GM12878 (cell line): ENCODE data around the gene ABI2. TPM values are rescaled to one million over a fixed set of nuclear protein-coding genes. Genes with fewer than 3 reads are reported as not detected.

Experiments
- ATAC-seq: fragments of 200-7000 bp; cut with Tn5 transposase; 3 replicates; pipeline ENCODE4 v1.9.1; 2020; ENCODE audit warnings: mild to moderate bottlenecking, moderate library complexity
- BruUV-seq: library from RNA; stranded (reverse); fragments of 400-500 nt; replicated peaks from 2 replicates; lab custom pipeline; 2021; lab: Mats Ljungman, UMichigan
- CTCF ChIA-PET: fragments of 300-600 bp; sonication (Branson Sonifier 250); formaldehyde crosslinking; extraction: SDS; loops from one replicate; lab custom pipeline; 2021; ENCODE audit warnings: inconsistent platforms; lab: Yijun Ruan, JAX
- POLR2A ChIA-PET: fragments of 350-600 bp; formaldehyde crosslinking; extraction: SDS; loops from one replicate; lab custom pipeline; 2021; ENCODE audit warnings: inconsistent platforms; lab: Charles Lee
- RAD21 ChIA-PET: fragments of 300-600 bp; sonication (Branson Sonifier 250); formaldehyde crosslinking; loops from one replicate; lab custom pipeline; 2023; ENCODE audit warnings: antibody characterized with exemption; ENCODE audit not compliant: unreplicated experiment; lab: Charles Lee
- SMC1A ChIA-PET: fragments of 300-600 bp; sonication (Branson Sonifier 250); formaldehyde crosslinking; loops from one replicate; lab custom pipeline; 2023; ENCODE audit not compliant: unreplicated experiment, uncharacterized antibody; lab: Charles Lee
- DNase-seq: peaks from one replicate; pipeline ENCODE4 v3.0.0-alpha.2; 2011; ENCODE audit warnings: low read depth, low spot score
- FAIRE-seq: peaks from 3 replicates; lab custom pipeline; 2011; peaks lifted over from hg19 to GRCh38; lab: Jason Lieb, UNC
- H2AFZ ChIP-seq: 2 replicates; pipeline ENCODE4 v1.6.0; 2011; ENCODE audit warnings: low read depth, low read length, control low read depth; ENCODE audit not compliant: control insufficient read depth
- H3K27ac ChIP-seq: 2 replicates; pipeline ENCODE4 v1.5.1; 2011; ENCODE audit warnings: control low read depth; ENCODE audit not compliant: control insufficient read depth, insufficient read depth
- H3K27me3 ChIP-seq, 2 experiments: replicated peaks in 1 of 2; 2 replicates each; pipeline versions ENCODE4 v1.6.0 to v1.6.1; 2011; ENCODE audit warnings: low read length in 1 of 2; ENCODE audit not compliant: control insufficient read depth in 2 of 2, insufficient read depth in 2 of 2
- H3K36me3 ChIP-seq, 2 experiments: 2 replicates each; pipeline ENCODE4 v1.5.1; 2011; ENCODE audit warnings: low read length in 1 of 2; ENCODE audit not compliant: control insufficient read depth in 2 of 2, insufficient read depth in 2 of 2
- H3K4me1 ChIP-seq: 2 replicates; pipeline ENCODE4 v1.6.1; 2011; ENCODE audit warnings: mild to moderate bottlenecking, low read length, moderate library complexity, mixed read lengths; ENCODE audit not compliant: control insufficient read depth, insufficient read depth
- H3K4me2 ChIP-seq: 2 replicates; pipeline ENCODE4 v1.6.0; 2011; ENCODE audit warnings: control low read depth; ENCODE audit not compliant: control insufficient read depth, insufficient read depth
- H3K4me3 ChIP-seq: fragments of 200-600 bp; sonication (generic); 2 replicates; pipeline ENCODE4 v1.5.1; 2016
- H3K79me2 ChIP-seq: 2 replicates; pipeline ENCODE4 v1.6.0; 2011; ENCODE audit warnings: low read length; ENCODE audit not compliant: control insufficient read depth, insufficient read depth
- H3K9ac ChIP-seq: 2 replicates; pipeline ENCODE4 v1.8.0; 2011; ENCODE audit warnings: low read length, control low read depth, mixed read lengths; ENCODE audit not compliant: control insufficient read depth, insufficient read depth
- H3K9me3 ChIP-seq: replicated peaks from 3 replicates; pipeline ENCODE4 v1.5.1; 2011; ENCODE audit warnings: mild to moderate bottlenecking, low read length; ENCODE audit not compliant: control insufficient read depth, insufficient read depth
- H4K20me1 ChIP-seq: 2 replicates; pipeline ENCODE4 v1.6.0; 2011; ENCODE audit not compliant: control insufficient read depth, insufficient read depth
- CREB1 ChIP-seq: IDR thresholded peaks from 2 replicates; pipeline ENCODE4 v1.6.1; 2012; ENCODE audit warnings: low read depth, mild to moderate bottlenecking, inconsistent platforms
- FOXM1 ChIP-seq: IDR thresholded peaks from 2 replicates; pipeline ENCODE4 v1.6.1; 2012; ENCODE audit warnings: low read depth, mild to moderate bottlenecking, inconsistent platforms, low read length, moderate library complexity
- LARP7 ChIP-seq: fragments of 450-650 bp; IDR thresholded peaks from 2 replicates; pipeline ENCODE4 v1.6.1; 2017; ENCODE audit warnings: mild to moderate bottlenecking
- NFXL1 ChIP-seq: fragments of 450-650 bp; IDR thresholded peaks from 2 replicates; pipeline ENCODE4 v1.6.1; 2017; ENCODE audit warnings: antibody characterized with exemption, mild to moderate bottlenecking, borderline replicate concordance
- NR2C1 ChIP-seq: fragments of 450-650 bp; IDR thresholded peaks from 2 replicates; pipeline ENCODE4 v1.6.1; 2017; ENCODE audit warnings: antibody characterized with exemption, mild to moderate bottlenecking, moderate library complexity
- NR2C2 ChIP-seq: IDR thresholded peaks from 2 replicates; pipeline ENCODE4 v1.6.1; 2011; ENCODE audit warnings: borderline replicate concordance, low read depth; ENCODE audit not compliant: control insufficient read depth, insufficient read length
- RBBP5 ChIP-seq: fragments of 200-600 bp; sonication (generic); conservative IDR thresholded peaks from 2 replicates; pipeline ENCODE4 v1.6.1; 2016
- SMAD5 ChIP-seq: IDR thresholded peaks from 2 replicates; pipeline ENCODE4 v1.6.1; 2016; ENCODE audit warnings: antibody characterized with exemption, low read depth
- SMC3 ChIP-seq: IDR thresholded peaks from 2 replicates; pipeline ENCODE4 v1.6.1; 2011; ENCODE audit warnings: low read length, improper control_type of control experiment, borderline replicate concordance
- TAF1 ChIP-seq: IDR thresholded peaks from 2 replicates; pipeline ENCODE4 v1.6.1; 2011; ENCODE audit warnings: mild to moderate bottlenecking, low read depth, low read length, borderline replicate concordance
- TBL1XR1 ChIP-seq: IDR thresholded peaks from 2 replicates; pipeline ENCODE4 v1.6.1; 2012; ENCODE audit warnings: low read depth, low read length, improper control_type of control experiment
- WRNIP1 ChIP-seq: IDR thresholded peaks from 2 replicates; pipeline ENCODE4 v1.6.1; 2011; ENCODE audit warnings: low read depth, low read length, improper control_type of control experiment, borderline replicate concordance
- WGBS: methylation state at CpG from one replicate; pipeline ENCODE4 v1.1.6; 2016; ENCODE audit warnings: low lambda C conversion rate; ENCODE audit not compliant: insufficient replicate concordance, insufficient coverage; ENCODE audit errors: missing lambda C conversion rate; 5-methylcytosine and 5-hydroxymethylcytosine counted together
- in situ Hi-C: fragments of 300-500 bp; cut with MboI; formaldehyde crosslinking; loops from 9 replicates; pipeline ENCODE4 v1.14.3; 2018; ENCODE audit warnings: mixed read lengths
- intact Hi-C: fragments of 100-400 bp; cut with micrococcal nuclease; formaldehyde crosslinking; loops from one replicate; pipeline ENCODE4 v1.14.2; 2022; ENCODE audit not compliant: unreplicated experiment
- polyA plus RNA-seq, 11 experiments: library from polyadenylated mRNA; depleted of rRNA in 4 of 11; unstranded in 6 of 11; stranded (reverse) in 5 of 11; fragments of >200 nt; fragmentation: Nextera tagmentation in 4 of 11; fragmentation: Illumina TruSeq in 1 of 11; extraction: Ambion mirVana in 4 of 11; extraction: Trizol in 1 of 11; gene quantifications; 1 replicate in 1 of 11; 2 replicates in 10 of 11; pipeline versions ENCODE4 v1.2.1 to v1.2.3, GENCODE V29; 2011 to 2016; ENCODE audit warnings: inconsistent platforms in 2 of 11, missing spikeins in 2 of 11, low read depth in 1 of 11
- total RNA-seq, 4 experiments: library from RNA; depleted of rRNA in 3 of 4; stranded (reverse); fragments of >200 nt in 3 of 4; fragmentation: Illumina TruSeq in 1 of 4; extraction: Trizol in 1 of 4; gene quantifications; 2 replicates each; pipeline versions ENCODE4 v1.2.1 to v1.2.3, GENCODE V29; 2013 to 2021
- TF ChIP-seq, protein P1 (sequence below): fragments of 450-650 bp; IDR thresholded peaks from 2 replicates; pipeline ENCODE4 v1.6.1; 2017; ENCODE audit warnings: antibody characterized with exemption, mild to moderate bottlenecking, moderate library complexity
- TF ChIP-seq, protein P2 (sequence below): fragments of 150-350 bp; IDR thresholded peaks from 2 replicates; pipeline ENCODE4 v1.6.1; 2016; ENCODE audit warnings: low read depth, low read length

The ABI2 gene
- total and polyA plus RNA-seq, 10 of the 15 experiments (the other 5 are each of a cell fraction or from before 2014, with no cell fraction given): 8.9 to 44.5 (median 30.3) TPM

DNA sequence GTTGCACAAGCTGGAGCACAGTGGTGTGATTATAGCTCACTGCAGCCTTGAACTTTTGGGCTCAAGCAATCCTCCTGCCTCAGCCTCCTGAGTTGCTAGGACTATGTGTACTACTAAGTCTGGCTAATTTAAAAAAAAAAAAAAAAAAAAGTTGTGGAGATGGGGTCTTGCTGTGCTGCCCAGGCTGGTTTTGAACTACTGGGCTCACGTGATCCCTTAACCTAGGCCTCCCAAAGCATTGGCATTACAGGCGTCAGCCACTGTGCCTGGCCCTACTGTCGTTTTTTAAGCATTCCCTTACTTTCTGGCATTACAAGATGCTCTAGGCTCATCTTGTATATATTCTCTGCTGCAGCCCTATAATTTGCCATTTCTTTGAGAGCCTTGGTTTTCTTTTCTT is 118.6 kb downstream of the ABI2 start:
- in situ Hi-C loops (loop anchor here (10.0 kb wide), 1 partner anchor 872 kb away; no protein-coding TSS in a partner anchor), intact Hi-C loops (no loop called here)
- CTCF ChIA-PET: interaction anchor here (1.8 kb wide), 1 partner anchor 221 kb away, joined by 6 read pairs; no protein-coding TSS in a partner anchor
- Histone ChIP-seq H3K4me3 (no peak overlapping the region), H2AFZ (no peak overlapping the region), H3K9ac (no peak overlapping the region), H3K4me2 (no peak overlapping the region), H3K9me3 (no peaks in the 10 kb centered on the region), H3K36me3 (no peaks in the 10 kb centered on the region), H3K27ac (no peak overlapping the region), H3K4me1 (no peaks in the 10 kb centered on the region), H4K20me1 (no peaks in the 10 kb centered on the region), H3K79me2 (no peaks in the 10 kb centered on the region), H3K27me3 (no peaks in the 10 kb centered on the region)
- DNase-seq (no peak), FAIRE-seq (no peak), ATAC-seq (no peak)
- 80% methylated on average over 3 of the region's 3 CpGs for WGBS
- no peak for TF ChIP-seq NR2C2
- no peak for TF ChIP-seq FOXM1
- TF ChIP-seq NFXL1: no peak
- no peak for TF ChIP-seq TAF1
- no peak for TF ChIP-seq RBBP5
- no peak for TF ChIP-seq CREB1
- TF ChIP-seq SMC3: no peak
- TF ChIP-seq, protein P1, sequence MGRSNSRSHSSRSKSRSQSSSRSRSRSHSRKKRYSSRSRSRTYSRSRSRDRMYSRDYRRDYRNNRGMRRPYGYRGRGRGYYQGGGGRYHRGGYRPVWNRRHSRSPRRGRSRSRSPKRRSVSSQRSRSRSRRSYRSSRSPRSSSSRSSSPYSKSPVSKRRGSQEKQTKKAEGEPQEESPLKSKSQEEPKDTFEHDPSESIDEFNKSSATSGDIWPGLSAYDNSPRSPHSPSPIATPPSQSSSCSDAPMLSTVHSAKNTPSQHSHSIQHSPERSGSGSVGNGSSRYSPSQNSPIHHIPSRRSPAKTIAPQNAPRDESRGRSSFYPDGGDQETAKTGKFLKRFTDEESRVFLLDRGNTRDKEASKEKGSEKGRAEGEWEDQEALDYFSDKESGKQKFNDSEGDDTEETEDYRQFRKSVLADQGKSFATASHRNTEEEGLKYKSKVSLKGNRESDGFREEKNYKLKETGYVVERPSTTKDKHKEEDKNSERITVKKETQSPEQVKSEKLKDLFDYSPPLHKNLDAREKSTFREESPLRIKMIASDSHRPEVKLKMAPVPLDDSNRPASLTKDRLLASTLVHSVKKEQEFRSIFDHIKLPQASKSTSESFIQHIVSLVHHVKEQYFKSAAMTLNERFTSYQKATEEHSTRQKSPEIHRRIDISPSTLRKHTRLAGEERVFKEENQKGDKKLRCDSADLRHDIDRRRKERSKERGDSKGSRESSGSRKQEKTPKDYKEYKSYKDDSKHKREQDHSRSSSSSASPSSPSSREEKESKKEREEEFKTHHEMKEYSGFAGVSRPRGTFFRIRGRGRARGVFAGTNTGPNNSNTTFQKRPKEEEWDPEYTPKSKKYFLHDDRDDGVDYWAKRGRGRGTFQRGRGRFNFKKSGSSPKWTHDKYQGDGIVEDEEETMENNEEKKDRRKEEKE: no peak
- no peak for TF ChIP-seq LARP7
- no peak for TF ChIP-seq NR2C1
- TF ChIP-seq WRNIP1: no peak
- TF ChIP-seq, protein P2, sequence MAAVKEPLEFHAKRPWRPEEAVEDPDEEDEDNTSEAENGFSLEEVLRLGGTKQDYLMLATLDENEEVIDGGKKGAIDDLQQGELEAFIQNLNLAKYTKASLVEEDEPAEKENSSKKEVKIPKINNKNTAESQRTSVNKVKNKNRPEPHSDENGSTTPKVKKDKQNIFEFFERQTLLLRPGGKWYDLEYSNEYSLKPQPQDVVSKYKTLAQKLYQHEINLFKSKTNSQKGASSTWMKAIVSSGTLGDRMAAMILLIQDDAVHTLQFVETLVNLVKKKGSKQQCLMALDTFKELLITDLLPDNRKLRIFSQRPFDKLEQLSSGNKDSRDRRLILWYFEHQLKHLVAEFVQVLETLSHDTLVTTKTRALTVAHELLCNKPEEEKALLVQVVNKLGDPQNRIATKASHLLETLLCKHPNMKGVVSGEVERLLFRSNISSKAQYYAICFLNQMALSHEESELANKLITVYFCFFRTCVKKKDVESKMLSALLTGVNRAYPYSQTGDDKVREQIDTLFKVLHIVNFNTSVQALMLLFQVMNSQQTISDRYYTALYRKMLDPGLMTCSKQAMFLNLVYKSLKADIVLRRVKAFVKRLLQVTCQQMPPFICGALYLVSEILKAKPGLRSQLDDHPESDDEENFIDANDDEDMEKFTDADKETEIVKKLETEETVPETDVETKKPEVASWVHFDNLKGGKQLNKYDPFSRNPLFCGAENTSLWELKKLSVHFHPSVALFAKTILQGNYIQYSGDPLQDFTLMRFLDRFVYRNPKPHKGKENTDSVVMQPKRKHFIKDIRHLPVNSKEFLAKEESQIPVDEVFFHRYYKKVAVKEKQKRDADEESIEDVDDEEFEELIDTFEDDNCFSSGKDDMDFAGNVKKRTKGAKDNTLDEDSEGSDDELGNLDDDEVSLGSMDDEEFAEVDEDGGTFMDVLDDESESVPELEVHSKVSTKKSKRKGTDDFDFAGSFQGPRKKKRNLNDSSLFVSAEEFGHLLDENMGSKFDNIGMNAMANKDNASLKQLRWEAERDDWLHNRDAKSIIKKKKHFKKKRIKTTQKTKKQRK: no peak
- no peak for TF ChIP-seq SMAD5
- no peak for TF ChIP-seq TBL1XR1
- POLR2A ChIA-PET: no interaction called here
- RAD21 ChIA-PET: no interaction called here
- SMC1A ChIA-PET: no interaction called here
- no TSS peak for BruUV-seq
